GM18502 (cell line): Measurements from ENCODE around the gene DISC1.
"Not testable (repeated sequence)": the region's sequence is repeated elsewhere in the genome, so short reads cannot be mapped to it uniquely, and the experiment has no call there.

ENCODE experiments used
- ATAC-seq: cut with Tn5 transposase; IDR thresholded peaks from one replicate; pipeline ENCODE4 v1.9.1; 2021; ENCODE audit warnings: mild to moderate bottlenecking; ENCODE audit not compliant: unreplicated experiment, poor library complexity

The DISC1 gene

GRCh38 chr1:231867607-231868006, 241.0 kb downstream of the DISC1 start:
- ATAC-seq, result no peak

GRCh38 chr1:231869364-231869763, 242.8 kb downstream of the DISC1 start:
- peak; percentile 58 for ATAC-seq

GRCh38 chr1:231871471-231871870, 244.9 kb downstream of the DISC1 start:
- no peak for ATAC-seq

GRCh38 chr1:231871878-231872277, 245.3 kb downstream of the DISC1 start:
- no peak for ATAC-seq

- ATAC-seq, result no peak
Observed at GRCh38 chr1:231872461-231872910, 245.9 kb downstream of the DISC1 start.

- no peak for ATAC-seq
Observed at GRCh38 chr1:231878737-231879136, 252.1 kb downstream of the DISC1 start.

GRCh38 chr1:231879296-231879695, 252.7 kb downstream of the DISC1 start:
- no peak for ATAC-seq

GRCh38 chr1:231882333-231882732, 255.7 kb downstream of the DISC1 start:
- ATAC-seq, result no peak

- no peak for ATAC-seq
Observed at GRCh38 chr1:231882790-231883189, 256.2 kb downstream of the DISC1 start.

- no peak for ATAC-seq
Observed at GRCh38 chr1:231883382-231883781, 256.8 kb downstream of the DISC1 start.

- ATAC-seq, result no peak
Observed at GRCh38 chr1:231885209-231885854, 258.7 kb downstream of the DISC1 start.

- ATAC-seq, result no peak
Observed at GRCh38 chr1:231887166-231887565, 260.6 kb downstream of the DISC1 start.

GRCh38 chr1:231887866-231888265, 261.3 kb downstream of the DISC1 start:
- ATAC-seq, result no peak

- ATAC-seq, result no peak
Observed at GRCh38 chr1:231890791-231891190, 264.2 kb downstream of the DISC1 start.

GRCh38 chr1:231893400-231894102, 267.0 kb downstream of the DISC1 start:
- no peak for ATAC-seq

- no peak for ATAC-seq
Observed at GRCh38 chr1:231896806-231897205, 270.2 kb downstream of the DISC1 start.

- ATAC-seq, result no peak
Observed at GRCh38 chr1:231899046-231899445, 272.5 kb downstream of the DISC1 start.

GRCh38 chr1:231899713-231900435, 273.3 kb downstream of the DISC1 start:
- no peak for ATAC-seq

GRCh38 chr1:231903586-231904081, 277.0 kb downstream of the DISC1 start:
- no peak for ATAC-seq

- ATAC-seq, result not testable (repeated sequence)
Observed at GRCh38 chr1:231907310-231907709, 280.7 kb downstream of the DISC1 start.

- no peak for ATAC-seq
Observed at GRCh38 chr1:231913493-231913892, 286.9 kb downstream of the DISC1 start.
